Fibroblast of lung (primary cell): ENCODE measurements around the gene FAM13A. TPM values are rescaled to one million over a fixed set of nuclear protein-coding genes. Genes with fewer than 3 reads are reported as not detected.
A peak's percentile ranks its signal among the peaks of the same experiment; 100 is the strongest.

ENCODE experiments used
- DNase-seq, 2 donors: peaks; one replicate each; pipeline versions ENCODE4 v3.0.0 to v3.0.0-alpha.2; 2010; ENCODE audit warnings: low read depth in 2 of 2
- H2AFZ ChIP-seq: 2 replicates; pipeline ENCODE4 v1.5.1; 2012; ENCODE audit warnings: low read length, control low read depth, inconsistent platforms
- H3K27ac ChIP-seq: 2 replicates; pipeline ENCODE4 v1.5.1; 2011; ENCODE audit warnings: low read length, control low read depth; ENCODE audit not compliant: insufficient read depth
- H3K27me3 ChIP-seq: 2 replicates; pipeline ENCODE4 v1.5.1; 2011; ENCODE audit warnings: mild to moderate bottlenecking, low read length; ENCODE audit not compliant: control insufficient read depth, insufficient read depth
- H3K36me3 ChIP-seq: 2 replicates; pipeline ENCODE4 v1.5.1; 2011; ENCODE audit warnings: low read length; ENCODE audit not compliant: control insufficient read depth, insufficient read depth
- H3K4me1 ChIP-seq: 2 replicates; pipeline ENCODE4 v1.5.1; 2011; ENCODE audit warnings: low read length; ENCODE audit not compliant: control insufficient read depth, insufficient read depth; ENCODE audit errors: extremely low read depth
- H3K4me2 ChIP-seq: 2 replicates; pipeline ENCODE4 v1.5.1; 2011; ENCODE audit warnings: low read length, control low read depth; ENCODE audit not compliant: insufficient read depth; ENCODE audit errors: extremely low read depth
- H3K4me3 ChIP-seq, 4 experiments: fragments of 200-600 bp in 1 of 4; sonication (generic) in 1 of 4; replicated peaks in 1 of 4; 2 replicates each; pipeline ENCODE4 v1.5.1; 2011 to 2016; ENCODE audit warnings: low read length in 4 of 4, low read depth in 3 of 4, mild to moderate bottlenecking in 3 of 4, control low read depth in 2 of 4, inconsistent platforms in 1 of 4, mixed read lengths in 1 of 4; ENCODE audit not compliant: insufficient read depth in 1 of 4; ENCODE audit errors: control extremely low read depth in 1 of 4
- H3K79me2 ChIP-seq: 2 replicates; pipeline ENCODE4 v1.5.1; 2012; ENCODE audit warnings: mild to moderate bottlenecking, low read length, inconsistent platforms; ENCODE audit not compliant: control insufficient read depth, insufficient read depth
- H3K9ac ChIP-seq: 2 replicates; pipeline ENCODE4 v1.5.1; 2011; ENCODE audit warnings: mild to moderate bottlenecking, low read length, control low read depth; ENCODE audit not compliant: insufficient read depth
- H3K9me3 ChIP-seq: 2 replicates; pipeline ENCODE4 v1.5.1; 2012; ENCODE audit warnings: low read depth, low read length; ENCODE audit not compliant: control insufficient read depth, insufficient read depth
- H4K20me1 ChIP-seq: 2 replicates; pipeline ENCODE4 v1.5.1; 2011; ENCODE audit warnings: low read length; ENCODE audit not compliant: control insufficient read depth, insufficient read depth; ENCODE audit errors: extremely low read depth
- CTCF ChIP-seq, 2 donors: IDR thresholded peaks in 1 of 2; conservative IDR thresholded peaks in 1 of 2; 1 replicate in 1 of 2; 2 replicates in 1 of 2; pipeline ENCODE4 v1.5.1; 2011 to 2012; ENCODE audit warnings: low read length in 2 of 2, control low read depth in 1 of 2, inconsistent platforms in 1 of 2, low read depth in 1 of 2, mild to moderate bottlenecking in 1 of 2
- EZH2 ChIP-seq: IDR thresholded peaks from 2 replicates; pipeline ENCODE4 v1.5.1; 2012; ENCODE audit warnings: low read length, control low read depth, mild to moderate bottlenecking; ENCODE audit errors: missing control alignments
- polyA plus RNA-seq, 2 donors: library from polyadenylated mRNA; depleted of rRNA in 1 of 2; stranded (reverse) in 1 of 2; unstranded in 1 of 2; fragments of >200 nt; gene quantifications; 2 replicates each; pipeline ENCODE4 v1.2.1, GENCODE V29; 2011 to 2012; ENCODE audit warnings: missing spikeins in 1 of 2
- total RNA-seq: library from RNA; depleted of rRNA; stranded (reverse); fragments of >200 nt; gene quantifications from 2 replicates; pipeline ENCODE4 v1.2.1, GENCODE V29; 2014

FAM13A gene
- total and polyA plus RNA-seq, 2 donors (not counting 1 experiment from before 2014, with no cell fraction given) = 14.3 to 23.9 TPM

DNA sequence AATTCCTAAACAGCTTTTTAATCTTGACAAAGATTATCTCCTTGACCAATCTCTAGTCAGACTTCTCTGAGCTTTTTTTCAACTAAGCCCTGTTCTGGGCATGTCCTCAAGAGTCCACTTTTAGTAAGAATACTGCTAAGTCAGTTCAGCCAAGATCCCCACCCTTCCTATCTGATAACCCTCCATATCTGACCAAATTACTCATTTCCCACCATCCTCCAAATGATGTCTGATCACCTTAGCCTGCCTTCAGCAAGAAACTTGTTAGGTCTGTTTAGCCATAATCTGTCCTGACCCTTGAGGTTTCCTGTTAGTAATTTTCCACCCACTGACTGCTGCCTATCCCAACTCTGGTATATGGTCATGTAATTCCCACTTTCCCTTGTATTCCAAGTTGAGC, 65.2 kb downstream of the FAM13A start:
- DNase-seq = peak in 1 of 2 donors; percentile 75
- H3K4me2 ChIP-seq = no peak overlapping the region

DNA sequence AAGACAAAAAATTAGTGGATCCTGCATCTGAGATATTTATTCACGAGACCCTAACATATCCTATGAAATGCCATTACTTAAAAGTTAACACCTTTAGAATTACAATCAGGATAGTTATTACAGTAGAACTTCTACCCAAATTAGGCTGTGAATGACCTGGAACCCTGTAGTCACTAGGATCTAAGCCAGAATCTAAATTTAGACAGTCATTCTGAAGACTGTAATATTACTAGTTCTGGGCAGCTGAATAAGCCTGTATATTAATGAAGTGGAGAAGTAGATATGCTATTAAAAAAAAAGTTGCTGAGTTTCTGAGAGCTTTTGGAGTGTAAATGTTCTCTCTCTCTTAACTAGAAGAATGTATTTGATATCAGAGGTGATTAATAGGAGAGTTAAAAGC, 67.0 kb downstream of the FAM13A start:
- no peak overlapping the region for H3K4me3 ChIP-seq
- H3K27ac ChIP-seq = no peak overlapping the region
- H3K4me2 ChIP-seq = no peak overlapping the region
- no peaks in the 10 kb centered on the region for H4K20me1 ChIP-seq
- H3K4me1 ChIP-seq = peaks cover 6% of the 10 kb centered on the region
- TF ChIP-seq CTCF (conservative IDR thresholded peaks at IDR 0.05 in 1 of 2, IDR thresholded peaks at IDR 0.05 in 1 of 2; ENCODE audit: low read depth in 1 of 2, low read length in 2 of 2) = no peak
- TF ChIP-seq EZH2 = no peak
- no peaks in the 10 kb centered on the region for H3K79me2 ChIP-seq
- no peaks in the 10 kb centered on the region for H3K27me3 ChIP-seq
- peak in 1 of 2 donors; percentile 49 for DNase-seq
- H2AFZ ChIP-seq = no peak overlapping the region
- H3K9me3 ChIP-seq = no peaks in the 10 kb centered on the region
- H3K36me3 ChIP-seq = no peaks in the 10 kb centered on the region
- H3K9ac ChIP-seq = no peak overlapping the region

More for the DNA sequence above, 65.2 kb downstream of the FAM13A start:
- Histone ChIP-seq H3K4me3 (no peak overlapping the region), H2AFZ (no peak overlapping the region), H3K79me2 (no peaks in the 10 kb centered on the region), H3K27ac (no peak overlapping the region), H4K20me1 (no peaks in the 10 kb centered on the region), H3K36me3 (no peaks in the 10 kb centered on the region), H3K9me3 (no peaks in the 10 kb centered on the region), H3K9ac (no peak overlapping the region), H3K4me1 (no peaks in the 10 kb centered on the region), H3K27me3 (no peaks in the 10 kb centered on the region)
- TF ChIP-seq CTCF (conservative IDR thresholded peaks at IDR 0.05 in 1 of 2, IDR thresholded peaks at IDR 0.05 in 1 of 2; ENCODE audit: low read depth in 1 of 2, low read length in 2 of 2) (no peak), EZH2 (no peak)

DNA sequence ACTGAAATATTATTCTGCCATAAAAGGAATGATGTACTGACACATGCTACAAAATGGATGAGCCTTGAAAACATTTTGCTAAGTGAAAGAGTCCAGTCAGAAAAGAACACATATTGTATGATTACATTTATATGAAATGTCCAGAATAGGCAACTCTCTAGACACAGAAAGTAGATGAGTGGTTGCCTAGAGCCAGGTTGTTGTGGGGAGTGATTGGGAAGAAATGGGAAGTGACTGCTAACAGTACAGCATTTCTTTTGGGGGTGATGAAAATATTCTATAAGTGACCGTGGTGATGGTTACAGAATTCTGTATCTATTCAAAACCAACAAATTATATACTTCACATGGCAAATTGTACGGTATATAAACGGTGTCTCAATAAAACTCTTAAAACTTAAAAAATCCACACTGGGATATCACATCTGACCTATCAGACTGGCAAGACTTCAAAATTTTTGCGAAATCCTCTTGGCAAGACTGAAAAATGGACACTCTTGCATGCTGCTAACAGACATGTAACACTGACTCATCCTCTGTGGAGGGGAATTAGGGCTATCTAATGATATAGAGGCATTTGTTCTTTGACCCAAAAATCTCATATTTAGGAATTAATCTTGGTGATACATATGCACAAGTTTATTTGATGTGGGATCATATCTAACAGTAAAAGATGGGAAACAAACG, 71.8 kb downstream of the FAM13A start:
- no peaks in the 10 kb centered on the region for H4K20me1 ChIP-seq
- no peak overlapping the region for H3K9ac ChIP-seq
- H3K4me2 ChIP-seq = no peak overlapping the region
- H2AFZ ChIP-seq = no peak overlapping the region
- TF ChIP-seq EZH2 (no peak), CTCF (conservative IDR thresholded peaks at IDR 0.05 in 1 of 2, IDR thresholded peaks at IDR 0.05 in 1 of 2; ENCODE audit: low read depth in 1 of 2, low read length in 2 of 2) (no peak)
- H3K9me3 ChIP-seq = no peaks in the 10 kb centered on the region
- H3K79me2 ChIP-seq = no peaks in the 10 kb centered on the region
- H3K36me3 ChIP-seq = no peaks in the 10 kb centered on the region
- DNase-seq = peak; percentile 84 to 93
- no peak overlapping the region for H3K4me3 ChIP-seq
- no peaks in the 10 kb centered on the region for H3K27me3 ChIP-seq
- no peak overlapping the region for H3K27ac ChIP-seq
- peaks cover 6% of the 10 kb centered on the region for H3K4me1 ChIP-seq
